ENCODE measurements around the gene KIAA0408. TPM values are rescaled to one million over a fixed set of nuclear protein-coding genes. Genes with fewer than 3 reads are reported as not detected.

Gene KIAA0408
- total RNA-seq, 1 experiment from 2014 or later, result 3.1 TPM

- H3K27me3 Mint-ChIP-seq (ENCODE audit: low read depth), result no peaks in the 10 kb centered on the region
- Histone ChIP-seq H3K18ac (ENCODE audit: insufficient read length, low read depth, low read length) (no peak overlapping the region), H3K4ac (ENCODE audit: low read depth, low read length) (no peak overlapping the region), H3K23ac (ENCODE audit: insufficient read length, low read depth, low read length) (no peak overlapping the region), H3T11ph (ENCODE audit: low read length) (no peak overlapping the region), H3K27ac (ENCODE audit: insufficient read length, low read depth, low read length) (no peak overlapping the region), H3K9me3 (ENCODE audit: control insufficient read depth, low read depth, low read length) (no peaks in the 10 kb centered on the region), H2BK15ac (ENCODE audit: low read depth, low read length) (no peak overlapping the region), H3K79me2 (ENCODE audit: insufficient read depth, low read length) (no peaks in the 10 kb centered on the region), H2AK5ac (ENCODE audit: insufficient read length, low read length) (no peak overlapping the region), H3K23me2 (ENCODE audit: insufficient read length, low read depth, low read length, poor library complexity, severe bottlenecking) (no peaks in the 10 kb centered on the region), H2BK20ac (ENCODE audit: low read depth, low read length, poor library complexity, severe bottlenecking) (no peak overlapping the region), H2BK5ac (ENCODE audit: insufficient read length, low read length) (no peak overlapping the region), H3K56ac (ENCODE audit: insufficient read length, low read depth, low read length) (no peak overlapping the region), H2AFZ (ENCODE audit: low read length) (no peak overlapping the region), H3K4me1 (ENCODE audit: insufficient read depth, low read length) (no peaks in the 10 kb centered on the region; the same call in 1 of the 2 replicates), H3K27me3 (ENCODE audit: insufficient read depth, low read length) (no peaks in the 10 kb centered on the region), H2BK12ac (ENCODE audit: insufficient read length, low read depth, low read length) (peak overlapping the region; percentile 45), H2BK120ac (ENCODE audit: low read depth, low read length, poor library complexity, severe bottlenecking) (no peak overlapping the region), H3K14ac (ENCODE audit: insufficient read depth, low read length) (no peak overlapping the region), H3K79me1 (ENCODE audit: insufficient read depth, low read depth, low read length, poor library complexity, severe bottlenecking) (no peaks in the 10 kb centered on the region), H4K91ac (ENCODE audit: insufficient read length, low read depth, low read length) (no peak overlapping the region), H3K9ac (ENCODE audit: extremely low read depth, insufficient read length, low read length) (no peak overlapping the region), H4K20me1 (ENCODE audit: control insufficient read depth, insufficient read depth, insufficient read length) (no peaks in the 10 kb centered on the region), H4K5ac (ENCODE audit: insufficient read length, low read depth, low read length) (no peak overlapping the region), H3K4me2 (ENCODE audit: insufficient read depth, insufficient read length, low read length) (peak overlapping the region; percentile 44), H4K8ac (replicated peaks; ENCODE audit: insufficient read length, low read depth, low read length) (no peak overlapping the region)
- no CpG with 5 or more reads among the region's 3 CpGs for WGBS (ENCODE audit: extremely low coverage, insufficient read length, low lambda C conversion rate)
- peak overlapping the region; percentile 36 to 70 (median 37); a peak in 3 of 7 replicates for H3K27ac Mint-ChIP-seq
- H3K4me1 Mint-ChIP-seq, result peaks cover 31 to 33% of the 10 kb centered on the region in 2 experiments
- no peak for TF ChIP-seq CTCF (conservative IDR thresholded peaks at IDR 0.05)
- DNase-seq, result no peak
- no peaks in the 10 kb centered on the region for H3K9me3 Mint-ChIP-seq
- no peaks in the 10 kb centered on the region; a peak in 2 of 7 replicates for H3K36me3 Mint-ChIP-seq (ENCODE audit: insufficient read depth in 1 of 3, low read depth in 3 of 3)
- peak overlapping the region in 1 of 2 experiments; percentile 59; a peak in 2 of 5 replicates for H3K4me3 Mint-ChIP-seq
Observed at GRCh38 chr6:127457456-127458064, 1.6 kb downstream of the KIAA0408 start.

Data from H9 (cell line).